Natural killer cell treated with Interleukin-12 subunit alpha and Interleukin-12 subunit beta and Interleukin-15 and Interleukin-18, amount 100 ng/mL, for 72 hours (primary cell): ENCODE measurements around the gene ZBTB9. TPM values are rescaled to one million over a fixed set of nuclear protein-coding genes. Genes with fewer than 3 reads are reported as not detected.

Experiments
- ATAC-seq, 2 donors: fragments of 150-1000 bp; cut with Tn5 transposase in 1 of 2; sonication (Bioruptor Pico), chemical (Tn5 transposase) in 1 of 2; 2 replicates each; pipeline ENCODE4 v1.10.0; 2021
- DNase-seq: peaks from one replicate; pipeline ENCODE4 v3.0.0; 2022; ENCODE audit warnings: low spot score
- H3K27ac Mint-ChIP-seq, 2 donors: 1 replicate in 1 of 2; 2 replicates in 1 of 2; pipeline ENCODE4 v1.8.0; 2022; ENCODE audit warnings: mixed read lengths in 2 of 2, mild to moderate bottlenecking in 1 of 2, moderate library complexity in 1 of 2
- H3K27me3 Mint-ChIP-seq, 2 donors: 1 replicate in 1 of 2; 2 replicates in 1 of 2; pipeline ENCODE4 v1.8.0; 2022; ENCODE audit warnings: mixed read lengths in 2 of 2
- H3K36me3 Mint-ChIP-seq: one replicate; pipeline ENCODE4 v1.8.0; 2022; ENCODE audit warnings: mixed read lengths
- H3K4me1 Mint-ChIP-seq, 2 donors: 1 replicate in 1 of 2; 2 replicates in 1 of 2; pipeline ENCODE4 v1.8.0; 2022; ENCODE audit warnings: low read depth in 2 of 2, mixed read lengths in 2 of 2, mild to moderate bottlenecking in 1 of 2
- H3K4me3 Mint-ChIP-seq: one replicate; pipeline ENCODE4 v1.8.0; 2022; ENCODE audit warnings: mixed read lengths
- H3K9me3 Mint-ChIP-seq: 2 replicates; pipeline ENCODE4 v1.8.0; 2022; ENCODE audit warnings: mixed read lengths
- total RNA-seq, 2 donors: library from RNA; stranded (reverse); gene quantifications; one replicate each; pipeline ENCODE4 v1.2.3, GENCODE V29; 2022

Gene ZBTB9
- total RNA-seq, 2 donors from 2014 or later: 10.9 to 25.4 TPM

GRCh38 chr6:33425668-33426577 is 28.5 kb upstream of the ZBTB9 start:
- Mint-ChIP-seq H3K27ac (peak overlapping the region; percentile 85 to 94), H3K9me3 (no peaks in the 10 kb centered on the region), H3K4me3 (peak overlapping the region; percentile 96), H3K4me1 (peaks cover 71 to 77% of the 10 kb centered on the region in 2 donors), H3K36me3 (peaks cover 8% of the 10 kb centered on the region), H3K27me3 (no peaks in the 10 kb centered on the region)
- DNase-seq (peak; percentile 86), ATAC-seq (peak; percentile 81 to 82)

GRCh38 chr6:33426590-33427511 is 27.5 kb upstream of the ZBTB9 start:
- Mint-ChIP-seq H3K4me1 (peaks cover 68 to 73% of the 10 kb centered on the region in 2 donors), H3K4me3 (peak overlapping the region; percentile 96), H3K9me3 (no peaks in the 10 kb centered on the region), H3K27me3 (no peaks in the 10 kb centered on the region), H3K27ac (peak overlapping the region; percentile 85 to 94), H3K36me3 (peaks cover 8% of the 10 kb centered on the region)
- DNase-seq (no peak), ATAC-seq (no peak)

GRCh38 chr6:33427585-33428223 is 26.7 kb upstream of the ZBTB9 start:
- Mint-ChIP-seq H3K4me3 (peak overlapping the region; percentile 96), H3K27me3 (no peaks in the 10 kb centered on the region), H3K9me3 (no peaks in the 10 kb centered on the region), H3K4me1 (peaks cover 76 to 81% of the 10 kb centered on the region in 2 donors), H3K36me3 (peaks cover 8% of the 10 kb centered on the region), H3K27ac (peak overlapping the region; percentile 85 to 94)
- peak; percentile 71 for DNase-seq
- peak; percentile 27 to 60 for ATAC-seq

- DNase-seq (no peak), ATAC-seq (no peak)
- Mint-ChIP-seq H3K4me3 (peak overlapping the region; percentile 94), H3K36me3 (peaks cover 8% of the 10 kb centered on the region), H3K4me1 (peaks cover 76 to 83% of the 10 kb centered on the region in 2 donors), H3K27me3 (no peaks in the 10 kb centered on the region), H3K27ac (peak overlapping the region; percentile 81 to 89), H3K9me3 (no peaks in the 10 kb centered on the region)
Measured at GRCh38 chr6:33428224-33428965, 26.0 kb upstream of the ZBTB9 start.

GRCh38 chr6:33428966-33429749 is 25.2 kb upstream of the ZBTB9 start:
- DNase-seq: no peak
- peaks cover 5% of the 10 kb centered on the region for H3K36me3 Mint-ChIP-seq
- peak overlapping the region; percentile 81 to 89 for H3K27ac Mint-ChIP-seq

GRCh38 chr6:33429750-33430052 is 24.7 kb upstream of the ZBTB9 start:
- Mint-ChIP-seq H3K27me3 (no peaks in the 10 kb centered on the region), H3K4me1 (peaks cover 70 to 76% of the 10 kb centered on the region in 2 donors), H3K36me3 (no peaks in the 10 kb centered on the region), H3K9me3 (no peaks in the 10 kb centered on the region), H3K27ac (peak overlapping the region; percentile 81 to 89), H3K4me3 (peak overlapping the region; percentile 94)
- ATAC-seq (no peak), DNase-seq (no peak)

More at GRCh38 chr6:33428966-33429749, 25.2 kb upstream of the ZBTB9 start:
- no peak for ATAC-seq
- Mint-ChIP-seq H3K9me3 (no peaks in the 10 kb centered on the region), H3K4me1 (peaks cover 74 to 81% of the 10 kb centered on the region in 2 donors), H3K27me3 (no peaks in the 10 kb centered on the region), H3K4me3 (peak overlapping the region; percentile 94)

- H3K9me3 Mint-ChIP-seq: no peaks in the 10 kb centered on the region
- H3K4me1 Mint-ChIP-seq: peaks cover 63 to 70% of the 10 kb centered on the region in 2 donors
- no peak for DNase-seq
- H3K36me3 Mint-ChIP-seq: no peaks in the 10 kb centered on the region
- ATAC-seq: no peak
- no peaks in the 10 kb centered on the region for H3K27me3 Mint-ChIP-seq
- peak overlapping the region; percentile 81 to 89 for H3K27ac Mint-ChIP-seq
- peak overlapping the region; percentile 94 for H3K4me3 Mint-ChIP-seq
Measured at GRCh38 chr6:33430334-33430733, 24.0 kb upstream of the ZBTB9 start.

GRCh38 chr6:33430991-33431879 is 23.1 kb upstream of the ZBTB9 start:
- Mint-ChIP-seq H3K36me3 (no peaks in the 10 kb centered on the region), H3K27ac (peak overlapping the region; percentile 81 to 89), H3K27me3 (no peaks in the 10 kb centered on the region)

GRCh38 chr6:33431880-33432541 is 22.4 kb upstream of the ZBTB9 start:
- no peaks in the 10 kb centered on the region for H3K27me3 Mint-ChIP-seq
- H3K27ac Mint-ChIP-seq: peak overlapping the region; percentile 7 to 9
- ATAC-seq: no peak

More at GRCh38 chr6:33430991-33431879, 23.1 kb upstream of the ZBTB9 start:
- Mint-ChIP-seq H3K4me3 (peak overlapping the region; percentile 94), H3K9me3 (no peaks in the 10 kb centered on the region), H3K4me1 (peaks cover 59 to 65% of the 10 kb centered on the region in 2 donors)
- ATAC-seq (peak; percentile 82 to 87), DNase-seq (peak; percentile 86)

GRCh38 chr6:33432546-33432945 is 21.8 kb upstream of the ZBTB9 start:
- peaks cover 4% of the 10 kb centered on the region for H3K36me3 Mint-ChIP-seq
- peak overlapping the region; percentile 7 to 9 for H3K27ac Mint-ChIP-seq
- ATAC-seq: no peak
- no peak for DNase-seq
- H3K27me3 Mint-ChIP-seq: no peaks in the 10 kb centered on the region
- peak overlapping the region; percentile 24 for H3K4me3 Mint-ChIP-seq
- peaks cover 49 to 53% of the 10 kb centered on the region in 2 donors for H3K4me1 Mint-ChIP-seq
- no peaks in the 10 kb centered on the region for H3K9me3 Mint-ChIP-seq

More at GRCh38 chr6:33431880-33432541, 22.4 kb upstream of the ZBTB9 start:
- no peak for DNase-seq
- Mint-ChIP-seq H3K36me3 (no peaks in the 10 kb centered on the region), H3K9me3 (no peaks in the 10 kb centered on the region), H3K4me3 (peak overlapping the region; percentile 24), H3K4me1 (peaks cover 54 to 59% of the 10 kb centered on the region in 2 donors)

- Mint-ChIP-seq H3K27me3 (no peaks in the 10 kb centered on the region), H3K36me3 (peaks cover 6% of the 10 kb centered on the region), H3K4me3 (peak overlapping the region; percentile 24), H3K9me3 (no peaks in the 10 kb centered on the region), H3K27ac (peak overlapping the region; percentile 7 to 9), H3K4me1 (peaks cover 49 to 52% of the 10 kb centered on the region in 2 donors)
- ATAC-seq (no peak), DNase-seq (no peak)
Measured at GRCh38 chr6:33433001-33433543, 21.3 kb upstream of the ZBTB9 start.
